ENCODE results near the gene GBA2.

GBA2 gene

GRCh38 chr9:35702696-35703095 lies 46.3 kb downstream of the GBA2 start:
- DNase-seq (ENCODE audit: low spot score), result no peak
- no peak for TF ChIP-seq CTCF (IDR thresholded peaks at IDR 0.05; ENCODE audit: borderline replicate concordance, control extremely low read depth, extremely low read depth, insufficient read depth, missing control alignments)
- in situ Hi-C loops (cut with MboI; ENCODE audit: low sequenced_read_pairs, unreplicated experiment), result no loop called here

- in situ Hi-C loops (cut with MboI; ENCODE audit: low sequenced_read_pairs, unreplicated experiment), result no loop called here
- DNase-seq (ENCODE audit: low spot score), result no peak
- no peak for TF ChIP-seq CTCF (IDR thresholded peaks at IDR 0.05; ENCODE audit: borderline replicate concordance, control extremely low read depth, extremely low read depth, insufficient read depth, missing control alignments)
Measured at GRCh38 chr9:35700942-35701341, 48.1 kb downstream of the GBA2 start.

GRCh38 chr9:35700031-35700430 lies 49.0 kb downstream of the GBA2 start:
- TF ChIP-seq CTCF (IDR thresholded peaks at IDR 0.05; ENCODE audit: borderline replicate concordance, control extremely low read depth, extremely low read depth, insufficient read depth, missing control alignments), result no peak
- DNase-seq (ENCODE audit: low spot score), result no peak
- in situ Hi-C loops (cut with MboI; ENCODE audit: low sequenced_read_pairs, unreplicated experiment), result no loop called here

GRCh38 chr9:35698231-35698630 lies 50.8 kb downstream of the GBA2 start:
- in situ Hi-C loops (cut with MboI; ENCODE audit: low sequenced_read_pairs, unreplicated experiment), result no loop called here
- TF ChIP-seq CTCF (IDR thresholded peaks at IDR 0.05; ENCODE audit: borderline replicate concordance, control extremely low read depth, extremely low read depth, insufficient read depth, missing control alignments), result no peak
- no peak for DNase-seq (ENCODE audit: low spot score)

GRCh38 chr9:35697486-35697885 lies 51.5 kb downstream of the GBA2 start:
- no peak for DNase-seq (ENCODE audit: low spot score)
- no peak for TF ChIP-seq CTCF (IDR thresholded peaks at IDR 0.05; ENCODE audit: borderline replicate concordance, control extremely low read depth, extremely low read depth, insufficient read depth, missing control alignments)
- in situ Hi-C loops (cut with MboI; ENCODE audit: low sequenced_read_pairs, unreplicated experiment), result no loop called here

- peak; percentile 91 for TF ChIP-seq CTCF (IDR thresholded peaks at IDR 0.05; ENCODE audit: borderline replicate concordance, control extremely low read depth, extremely low read depth, insufficient read depth, missing control alignments)
- in situ Hi-C loops (cut with MboI; ENCODE audit: low sequenced_read_pairs, unreplicated experiment), result no loop called here
- DNase-seq (ENCODE audit: low spot score), result peak; percentile 84
Measured at GRCh38 chr9:35696520-35697215, 52.4 kb downstream of the GBA2 start.
